Cardiac muscle cell (in vitro differentiated cells and primary cell): ENCODE measurements around the gene STARD3NL. TPM values are rescaled to one million over a fixed set of nuclear protein-coding genes. Genes with fewer than 3 reads are reported as not detected.

Source experiments
- DNase-seq, 2 donors: peaks; one replicate each; pipeline versions ENCODE4 v3.0.0 to v3.0.0-alpha.2; 2010 to 2017; ENCODE audit warnings: low read depth in 1 of 2, low spot score in 1 of 2
- H3K27ac ChIP-seq: fragments of 200-600 bp; sonication (generic); 2 replicates; pipeline ENCODE4 v1.5.1; 2016
- H3K27me3 ChIP-seq: fragments of 200-600 bp; sonication (generic); 2 replicates; pipeline ENCODE4 v1.6.0; 2016; ENCODE audit warnings: control low read depth
- H3K36me3 ChIP-seq: fragments of 200-600 bp; sonication (generic); 2 replicates; pipeline ENCODE4 v1.5.1; 2016; ENCODE audit warnings: control low read depth
- H3K4me1 ChIP-seq: fragments of 200-600 bp; sonication (generic); 2 replicates; pipeline ENCODE4 v1.8.1; 2017; ENCODE audit warnings: low read depth, mild to moderate bottlenecking, mixed run types
- H3K4me3 ChIP-seq: fragments of 200-600 bp; sonication (generic); 2 replicates; pipeline ENCODE4 v1.5.1; 2016; ENCODE audit warnings: mild to moderate bottlenecking
- H3K9me3 ChIP-seq: fragments of 200-600 bp; sonication (generic); 2 replicates; pipeline ENCODE4 v1.5.1; 2017; ENCODE audit warnings: low read depth, mild to moderate bottlenecking, control low read depth
- polyA plus RNA-seq: library from polyadenylated mRNA; unstranded; fragments of >200 nt; fragmentation: Nextera tagmentation; extraction: Ambion mirVana; gene quantifications from 2 replicates; pipeline ENCODE4 v1.2.1, GENCODE V29; 2016
- total RNA-seq: library from RNA; depleted of rRNA; stranded (reverse); fragments of >200 nt; gene quantifications from 2 replicates; pipeline ENCODE4 v1.2.3, GENCODE V29; 2016
- TF ChIP-seq, protein P1 (sequence below): IDR thresholded peaks from 2 replicates; pipeline ENCODE4 v1.5.1; 2012; ENCODE audit warnings: low read depth, mild to moderate bottlenecking, low read length

The STARD3NL gene
- total and polyA plus RNA-seq, 2 experiments from 2014 or later, result 55.4 to 111 TPM

DNA sequence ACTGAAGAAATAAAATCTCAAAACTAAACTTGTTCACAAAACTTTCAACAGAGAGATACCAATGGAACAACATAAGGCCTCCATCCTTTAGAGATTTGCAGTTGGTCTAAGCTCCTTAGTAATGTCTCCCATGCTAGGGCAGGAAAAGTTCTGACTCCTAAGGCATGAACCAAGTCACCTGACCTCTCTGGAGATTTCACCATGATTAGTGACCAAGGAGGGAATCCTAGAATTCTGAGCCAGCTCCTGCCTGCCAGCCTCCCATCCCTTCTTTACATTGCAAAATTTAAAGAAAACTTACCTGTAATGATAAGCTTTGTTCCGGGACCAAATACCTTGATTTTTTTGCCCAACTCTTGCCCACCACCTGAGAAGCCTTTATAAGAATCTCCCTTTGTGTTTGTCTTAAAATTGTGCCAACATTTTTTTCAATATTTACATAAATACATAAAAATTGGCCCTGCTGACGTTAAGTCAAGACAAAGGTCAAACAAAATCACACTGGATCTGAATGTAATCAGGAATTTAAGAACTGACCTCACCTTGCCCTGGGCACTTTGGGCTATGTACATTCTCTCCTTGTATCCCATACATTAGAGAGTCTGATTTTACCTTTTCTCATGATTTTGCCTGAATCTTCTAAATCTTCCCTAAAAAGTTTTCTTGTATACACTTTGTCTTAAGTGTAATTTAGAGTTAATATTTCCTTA, 95.4 kb downstream of the STARD3NL start, which contains the start of gene TARP:
TARP (minus strand) TSS at position 351 of the 710 bp plus-strand sequence.
- TF ChIP-seq, protein P1, sequence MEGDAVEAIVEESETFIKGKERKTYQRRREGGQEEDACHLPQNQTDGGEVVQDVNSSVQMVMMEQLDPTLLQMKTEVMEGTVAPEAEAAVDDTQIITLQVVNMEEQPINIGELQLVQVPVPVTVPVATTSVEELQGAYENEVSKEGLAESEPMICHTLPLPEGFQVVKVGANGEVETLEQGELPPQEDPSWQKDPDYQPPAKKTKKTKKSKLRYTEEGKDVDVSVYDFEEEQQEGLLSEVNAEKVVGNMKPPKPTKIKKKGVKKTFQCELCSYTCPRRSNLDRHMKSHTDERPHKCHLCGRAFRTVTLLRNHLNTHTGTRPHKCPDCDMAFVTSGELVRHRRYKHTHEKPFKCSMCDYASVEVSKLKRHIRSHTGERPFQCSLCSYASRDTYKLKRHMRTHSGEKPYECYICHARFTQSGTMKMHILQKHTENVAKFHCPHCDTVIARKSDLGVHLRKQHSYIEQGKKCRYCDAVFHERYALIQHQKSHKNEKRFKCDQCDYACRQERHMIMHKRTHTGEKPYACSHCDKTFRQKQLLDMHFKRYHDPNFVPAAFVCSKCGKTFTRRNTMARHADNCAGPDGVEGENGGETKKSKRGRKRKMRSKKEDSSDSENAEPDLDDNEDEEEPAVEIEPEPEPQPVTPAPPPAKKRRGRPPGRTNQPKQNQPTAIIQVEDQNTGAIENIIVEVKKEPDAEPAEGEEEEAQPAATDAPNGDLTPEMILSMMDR, result no peak
- no peaks in the 10 kb centered on the region for H3K9me3 ChIP-seq

DNA sequence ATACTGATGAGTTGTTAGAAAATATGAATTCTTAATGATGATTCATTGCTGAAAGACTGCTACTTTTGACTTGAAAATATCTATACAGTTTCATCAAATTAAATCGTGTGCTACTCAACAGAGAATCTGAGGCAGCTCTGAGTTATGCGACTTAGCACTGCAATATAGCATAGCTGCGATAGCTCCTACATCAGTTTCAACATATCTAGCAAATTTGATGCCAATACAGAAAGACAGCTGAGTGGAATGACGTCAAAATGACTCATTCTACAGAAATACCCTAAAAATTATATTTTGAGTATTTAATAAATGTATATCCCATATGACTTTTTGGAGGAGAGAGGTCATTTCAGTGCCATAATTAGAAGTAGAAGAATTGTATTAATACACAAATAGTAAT, 96.4 kb downstream of the STARD3NL start:
- TF ChIP-seq, protein P1, result no peak
- Histone ChIP-seq H3K4me1 (no peaks in the 10 kb centered on the region), H3K27me3 (no peaks in the 10 kb centered on the region), H3K9me3 (no peaks in the 10 kb centered on the region), H3K4me3 (no peak overlapping the region), H3K27ac (no peak overlapping the region), H3K36me3 (no peaks in the 10 kb centered on the region)
- no peak for DNase-seq

More for the DNA sequence above, 95.4 kb downstream of the STARD3NL start, which contains the start of gene TARP:
- no peak for DNase-seq
- H3K4me1 ChIP-seq, result no peaks in the 10 kb centered on the region
- no peak within 1 kb of the TSS for H3K27ac ChIP-seq
- no peak within 1 kb of the TSS for H3K4me3 ChIP-seq
- H3K27me3 ChIP-seq, result no peaks in the 10 kb centered on the region
- no peaks in the 10 kb centered on the region for H3K36me3 ChIP-seq

DNA sequence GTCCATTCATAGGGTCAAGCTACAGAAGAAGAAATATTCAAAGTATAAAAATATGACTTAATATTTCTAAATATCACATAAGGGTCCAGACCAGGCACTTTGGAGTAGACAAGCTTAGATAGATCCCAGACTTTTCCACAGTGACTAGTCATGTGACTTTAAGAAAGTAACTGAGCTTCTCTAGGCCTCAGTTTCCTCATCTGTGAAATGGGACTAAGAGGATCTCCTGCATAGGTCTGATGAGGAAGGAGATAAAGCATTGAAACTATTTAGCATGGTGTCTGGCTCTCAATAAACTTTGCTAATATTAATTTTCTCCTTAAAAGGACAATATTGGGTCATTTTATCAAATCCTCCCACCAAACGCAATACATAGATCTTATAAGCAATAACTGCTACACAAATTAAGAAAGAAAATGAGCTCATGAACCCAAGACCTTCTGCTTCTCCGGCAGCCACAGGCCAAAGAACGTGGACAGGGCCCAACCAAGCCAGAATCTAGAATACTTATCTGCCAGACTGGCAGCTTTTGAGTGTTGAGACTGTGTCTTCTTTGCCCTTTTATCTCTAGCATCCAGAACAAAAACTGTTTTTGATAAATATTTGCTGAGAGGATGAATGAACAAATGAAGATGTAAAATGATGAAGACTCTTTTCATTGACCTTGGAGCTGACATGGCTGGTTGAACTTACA, 97.0 kb downstream of the STARD3NL start:
- H3K4me3 ChIP-seq, result no peak overlapping the region
- DNase-seq, result no peak
- no peaks in the 10 kb centered on the region for H3K9me3 ChIP-seq
- TF ChIP-seq, protein P1, result no peak
- no peaks in the 10 kb centered on the region for H3K4me1 ChIP-seq
- H3K27me3 ChIP-seq, result no peaks in the 10 kb centered on the region
- H3K36me3 ChIP-seq, result no peaks in the 10 kb centered on the region
- H3K27ac ChIP-seq, result no peak overlapping the region

DNA sequence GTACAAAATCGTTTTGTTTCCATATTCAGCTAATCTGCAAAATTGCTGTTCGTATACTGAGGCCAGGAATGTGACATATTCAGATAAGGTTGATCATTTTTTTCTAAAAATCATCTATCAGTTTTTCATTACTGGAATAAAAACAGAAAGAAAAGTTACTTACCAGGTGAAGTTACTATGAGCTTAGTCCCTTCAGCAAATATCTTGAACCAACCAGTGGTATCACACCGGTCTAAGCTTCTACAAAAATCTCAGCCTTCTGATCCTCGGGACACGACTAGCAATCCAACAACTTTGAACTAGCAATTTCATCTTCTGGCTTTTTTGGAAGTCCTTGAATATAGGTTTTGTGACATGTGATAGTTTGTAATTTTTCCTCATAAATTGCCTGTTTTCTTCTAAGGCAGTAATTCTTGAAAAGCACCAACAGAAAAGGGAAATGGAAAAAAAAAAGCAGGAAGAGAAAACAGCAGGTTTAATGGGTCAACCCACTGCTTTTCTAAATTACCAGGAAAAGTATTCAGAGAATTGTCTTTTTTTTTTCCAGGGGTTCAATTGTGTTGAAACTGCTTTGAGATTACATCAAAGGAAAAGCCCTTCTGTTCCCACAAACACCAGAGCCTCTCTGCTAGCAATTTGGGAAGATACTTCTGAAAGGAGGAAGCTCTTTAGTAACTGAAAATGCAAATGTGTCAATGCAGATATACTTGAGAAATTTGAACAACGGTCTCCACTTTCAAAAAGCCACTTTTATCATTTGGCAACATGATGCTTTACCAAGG, 98.2 kb downstream of the STARD3NL start:
- no peaks in the 10 kb centered on the region for H3K4me1 ChIP-seq
- no peaks in the 10 kb centered on the region for H3K27me3 ChIP-seq
- H3K36me3 ChIP-seq, result no peaks in the 10 kb centered on the region
- no peak overlapping the region for H3K27ac ChIP-seq
- TF ChIP-seq, protein P1, result no peak
- DNase-seq, result no peak
- H3K4me3 ChIP-seq, result no peak overlapping the region
- H3K9me3 ChIP-seq, result no peaks in the 10 kb centered on the region

DNA sequence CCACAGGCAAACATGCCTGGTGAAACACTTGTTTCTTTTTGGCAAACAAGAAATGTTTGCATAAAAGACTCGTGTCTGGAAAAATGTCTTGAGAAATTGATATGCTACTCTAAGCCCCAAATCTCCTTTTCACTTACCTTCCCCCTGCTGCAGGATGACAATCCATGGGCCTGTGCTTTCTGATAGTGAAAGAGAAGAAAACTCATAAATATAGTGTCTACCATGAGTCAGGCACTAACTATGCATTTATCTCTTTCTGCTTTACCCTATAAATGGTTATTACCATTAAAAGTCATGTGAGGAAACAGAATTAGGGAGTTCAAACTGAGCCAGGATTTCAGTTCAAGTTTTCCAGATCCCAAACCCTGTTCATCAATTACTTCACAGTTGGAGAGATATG, 102.0 kb downstream of the STARD3NL start:
- Histone ChIP-seq H3K4me1 (peaks cover 9% of the 10 kb centered on the region), H3K27ac (no peak overlapping the region), H3K36me3 (no peaks in the 10 kb centered on the region), H3K9me3 (no peaks in the 10 kb centered on the region), H3K27me3 (no peaks in the 10 kb centered on the region), H3K4me3 (no peak overlapping the region)
- TF ChIP-seq, protein P1, result no peak
- DNase-seq, result no peak
